ENCODE data around the gene SYCE3.

The SYCE3 gene

GRCh38 chr22:50530877-50531545 is 31.7 kb downstream of the SYCE3 start:
- peak overlapping the region; percentile 99 for H3K27ac ChIP-seq
- TF ChIP-seq, protein P1, sequence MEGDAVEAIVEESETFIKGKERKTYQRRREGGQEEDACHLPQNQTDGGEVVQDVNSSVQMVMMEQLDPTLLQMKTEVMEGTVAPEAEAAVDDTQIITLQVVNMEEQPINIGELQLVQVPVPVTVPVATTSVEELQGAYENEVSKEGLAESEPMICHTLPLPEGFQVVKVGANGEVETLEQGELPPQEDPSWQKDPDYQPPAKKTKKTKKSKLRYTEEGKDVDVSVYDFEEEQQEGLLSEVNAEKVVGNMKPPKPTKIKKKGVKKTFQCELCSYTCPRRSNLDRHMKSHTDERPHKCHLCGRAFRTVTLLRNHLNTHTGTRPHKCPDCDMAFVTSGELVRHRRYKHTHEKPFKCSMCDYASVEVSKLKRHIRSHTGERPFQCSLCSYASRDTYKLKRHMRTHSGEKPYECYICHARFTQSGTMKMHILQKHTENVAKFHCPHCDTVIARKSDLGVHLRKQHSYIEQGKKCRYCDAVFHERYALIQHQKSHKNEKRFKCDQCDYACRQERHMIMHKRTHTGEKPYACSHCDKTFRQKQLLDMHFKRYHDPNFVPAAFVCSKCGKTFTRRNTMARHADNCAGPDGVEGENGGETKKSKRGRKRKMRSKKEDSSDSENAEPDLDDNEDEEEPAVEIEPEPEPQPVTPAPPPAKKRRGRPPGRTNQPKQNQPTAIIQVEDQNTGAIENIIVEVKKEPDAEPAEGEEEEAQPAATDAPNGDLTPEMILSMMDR (IDR thresholded peaks at IDR 0.05), result no peak
- TF ChIP-seq ZFX (IDR thresholded peaks at IDR 0.05; ENCODE audit: borderline replicate concordance), result no peak

DNA sequence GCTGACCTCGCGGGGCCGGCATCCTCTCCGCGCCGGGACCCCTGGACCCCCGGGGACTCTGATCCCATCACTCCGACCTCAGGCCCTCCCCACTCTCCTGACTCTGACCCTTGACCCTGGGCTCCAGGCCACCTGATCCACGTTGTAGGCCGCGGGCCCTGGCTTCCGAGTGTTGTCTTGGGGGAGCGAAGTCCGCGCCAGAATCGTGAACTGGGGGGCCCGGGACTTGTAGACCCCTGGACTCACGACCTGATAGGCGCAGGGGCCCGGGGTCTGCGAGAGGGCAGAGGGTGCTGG is 32.2 kb downstream of the SYCE3 start:
- H3K27ac ChIP-seq, result peak overlapping the region; percentile 99
- TF ChIP-seq, protein P1 (IDR thresholded peaks at IDR 0.05), result no peak
- no peak for TF ChIP-seq ZFX (IDR thresholded peaks at IDR 0.05; ENCODE audit: borderline replicate concordance)

- H3K27ac ChIP-seq, result peak within 1 kb of the TSS; percentile 99
- TF ChIP-seq ZFX (IDR thresholded peaks at IDR 0.05; ENCODE audit: borderline replicate concordance), result no peak
- TF ChIP-seq, protein P1 (IDR thresholded peaks at IDR 0.05), result no peak
These were observed 32.7 kb downstream of the SYCE3 start, which contains the start of gene TYMP for GRCh38 chr22:50529897-50530579. TSS of gene TYMP (minus strand) at chr22:50530012. CDS start at chr22:50529709, 303 bp downstream.

GRCh38 chr22:50529416-50529896 is 33.3 kb downstream of the SYCE3 start:
- no peak for TF ChIP-seq ZFX (IDR thresholded peaks at IDR 0.05; ENCODE audit: borderline replicate concordance)
- TF ChIP-seq, protein P1 (IDR thresholded peaks at IDR 0.05), result no peak
- H3K27ac ChIP-seq, result peak overlapping the region; percentile 99

- H3K27ac ChIP-seq, result peak overlapping the region; percentile 99
These were observed 33.9 kb downstream of the SYCE3 start for GRCh38 chr22:50528682-50529415.

DNA sequence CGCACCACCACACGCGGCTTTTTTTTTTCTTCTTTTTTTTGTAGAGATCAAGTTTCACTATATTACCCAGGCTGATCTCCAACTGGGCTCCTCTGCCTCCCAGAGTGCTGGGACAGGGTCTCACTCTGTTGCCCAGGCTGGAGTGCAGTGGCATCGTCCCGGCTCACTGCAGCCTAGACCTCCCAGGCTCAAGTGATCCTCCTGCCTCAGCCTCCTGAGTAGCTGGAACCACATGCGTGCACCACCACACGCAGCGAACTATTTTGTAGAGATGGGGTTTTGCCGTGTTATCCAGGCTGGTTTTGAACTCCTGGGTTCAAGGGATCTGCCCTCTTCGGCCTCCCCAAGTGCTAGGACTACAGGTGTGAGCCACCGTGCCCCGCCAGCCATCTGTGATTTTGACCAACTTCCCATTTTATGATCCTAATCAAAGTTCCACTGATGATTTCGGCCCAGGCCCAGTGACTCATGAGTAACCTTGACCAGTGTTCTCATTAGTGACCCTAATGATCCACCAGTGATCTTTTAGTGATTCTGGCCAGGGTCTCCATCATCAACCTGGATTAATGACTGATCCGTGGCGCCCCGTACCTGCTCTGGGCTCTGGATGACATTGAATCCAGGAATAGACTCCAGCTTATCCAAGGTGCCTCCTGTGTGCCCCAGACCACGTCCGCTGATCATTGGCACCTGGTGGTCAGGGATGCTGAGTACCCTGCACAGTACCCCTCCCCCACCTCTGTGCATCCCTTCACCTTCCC is 34.6 kb downstream of the SYCE3 start:
- H3K27ac ChIP-seq, result peak overlapping the region; percentile 99
- TF ChIP-seq, protein P1 (IDR thresholded peaks at IDR 0.05), result no peak
- TF ChIP-seq ZFX (IDR thresholded peaks at IDR 0.05; ENCODE audit: borderline replicate concordance), result no peak

More at GRCh38 chr22:50528682-50529415, 33.9 kb downstream of the SYCE3 start:
- TF ChIP-seq ZFX (IDR thresholded peaks at IDR 0.05; ENCODE audit: borderline replicate concordance), result no peak
- TF ChIP-seq, protein P1 (IDR thresholded peaks at IDR 0.05), result no peak
